IMR-90 (cell line): ENCODE data around the gene VILL. TPM values are rescaled to one million over a fixed set of nuclear protein-coding genes. Genes with fewer than 3 reads are reported as not detected.
"Not testable (repeated sequence)": the region's sequence is repeated elsewhere in the genome, so short reads cannot be mapped to it uniquely, and the experiment has no call there.

ENCODE experiments used
- ATAC-seq: fragments of 200-7000 bp; cut with Tn5 transposase; 2 replicates; pipeline ENCODE4 v1.9.1; 2020; ENCODE audit warnings: low read depth, mild to moderate bottlenecking, moderate library complexity
- BruUV-seq: library from RNA; stranded (reverse); fragments of 400-500 nt; replicated peaks from 2 replicates; lab custom pipeline; 2021; lab: Mats Ljungman, UMichigan
- CTCF ChIA-PET: fragments of 300-600 bp; formaldehyde crosslinking; extraction: SDS; loops from one replicate; lab custom pipeline; 2021; ENCODE audit warnings: antibody characterized with exemption; lab: Yijun Ruan, JAX
- POLR2A ChIA-PET: fragments of 300-600 bp; sonication (Branson Sonifier 250); formaldehyde crosslinking; loops from one replicate; lab custom pipeline; 2022; ENCODE audit warnings: antibody characterized with exemption; ENCODE audit not compliant: unreplicated experiment; lab: Charles Lee
- DNase-seq: peaks from one replicate; pipeline ENCODE4 v3.0.0; 2013
- H2AFZ ChIP-seq: replicated peaks from 2 replicates; pipeline ENCODE3; 2013; ENCODE audit warnings: low read length, mild to moderate bottlenecking; ENCODE audit not compliant: poor library complexity
- H2AK5ac ChIP-seq: 2 replicates; pipeline ENCODE4 v1.6.1; 2013; ENCODE audit warnings: low read depth, low read length, inconsistent platforms
- H2AK9ac ChIP-seq: replicated peaks from 2 replicates; pipeline ENCODE3; 2013; ENCODE audit warnings: mild to moderate bottlenecking, low read depth, low read length, moderate library complexity; ENCODE audit not compliant: poor library complexity
- H2BK120ac ChIP-seq: 2 replicates; pipeline ENCODE4 v1.6.1; 2013; ENCODE audit warnings: low read depth, low read length, inconsistent platforms
- H2BK15ac ChIP-seq: 3 replicates; pipeline ENCODE4 v1.6.1; 2013; ENCODE audit warnings: low read depth, low read length, inconsistent platforms
- H2BK20ac ChIP-seq: 2 replicates; pipeline ENCODE4 v1.6.1; 2013; ENCODE audit warnings: low read depth, mild to moderate bottlenecking, inconsistent platforms, low read length, moderate library complexity
- H2BK5ac ChIP-seq: 2 replicates; pipeline ENCODE4 v1.6.1; 2013; ENCODE audit warnings: mild to moderate bottlenecking, low read depth, low read length, inconsistent platforms; ENCODE audit not compliant: poor library complexity, severe bottlenecking
- H3K14ac ChIP-seq: replicated peaks from 2 replicates; pipeline ENCODE4 v1.6.1; 2013; ENCODE audit warnings: low read depth, low read length, inconsistent platforms
- H3K18ac ChIP-seq: 2 replicates; pipeline ENCODE4 v1.6.1; 2013; ENCODE audit warnings: low read depth, low read length, control low read depth
- H3K23ac ChIP-seq: 2 replicates; pipeline ENCODE4 v1.6.1; 2013; ENCODE audit warnings: low read depth, low read length, inconsistent platforms
- H3K27ac ChIP-seq: 2 replicates; pipeline ENCODE4 v1.5.1; 2013; ENCODE audit warnings: mild to moderate bottlenecking, control low read depth, low read length; ENCODE audit not compliant: insufficient read depth
- H3K27me3 ChIP-seq: 2 replicates; pipeline ENCODE4 v1.6.1; 2013; ENCODE audit warnings: low read length; ENCODE audit not compliant: control insufficient read depth, insufficient read depth
- H3K36me3 ChIP-seq: 2 replicates; pipeline ENCODE4 v1.6.1; 2013; ENCODE audit warnings: low read length, mixed read lengths; ENCODE audit not compliant: control insufficient read depth, insufficient read depth
- H3K4ac ChIP-seq: 2 replicates; pipeline ENCODE4 v1.6.1; 2013; ENCODE audit warnings: low read depth, low read length, inconsistent platforms
- H3K4me1 ChIP-seq: 2 replicates; pipeline ENCODE4 v1.6.1; 2013; ENCODE audit warnings: low read length, mixed read lengths; ENCODE audit not compliant: control insufficient read depth, insufficient read depth
- H3K4me2 ChIP-seq: 2 replicates; pipeline ENCODE4 v1.6.1; 2013; ENCODE audit warnings: low read depth, mild to moderate bottlenecking, control low read depth, low read length, moderate library complexity
- H3K4me3 ChIP-seq: 2 replicates; pipeline ENCODE4 v1.5.1; 2013; ENCODE audit warnings: low read depth, mild to moderate bottlenecking, control low read depth, low read length, moderate library complexity; ENCODE audit not compliant: insufficient read depth
- H3K56ac ChIP-seq: 2 replicates; pipeline ENCODE4 v1.6.1; 2013; ENCODE audit warnings: low read length, inconsistent platforms; ENCODE audit not compliant: insufficient read depth; ENCODE audit errors: extremely low read depth
- H3K79me1 ChIP-seq, 2 experiments: 2 replicates each; pipeline ENCODE4 v1.6.1; 2013; ENCODE audit warnings: low read length in 2 of 2, inconsistent platforms in 1 of 2, low read depth in 1 of 2
- H3K9ac ChIP-seq: 2 replicates; pipeline ENCODE4 v1.6.1; 2013; ENCODE audit warnings: low read depth, low read length, control low read depth
- H3K9me1 ChIP-seq: 2 replicates; pipeline ENCODE4 v1.6.1; 2013; ENCODE audit warnings: low read length, inconsistent platforms; ENCODE audit not compliant: insufficient read depth
- H3K9me3 ChIP-seq: 2 replicates; pipeline ENCODE4 v1.6.1; 2013; ENCODE audit warnings: low read length; ENCODE audit not compliant: control insufficient read depth, insufficient read depth
- H4K20me1 ChIP-seq: 2 replicates; pipeline ENCODE4 v1.6.1; 2013; ENCODE audit warnings: low read length, inconsistent platforms; ENCODE audit not compliant: insufficient read depth
- H4K5ac ChIP-seq: 2 replicates; pipeline ENCODE4 v1.6.1; 2013; ENCODE audit warnings: mild to moderate bottlenecking, low read depth, low read length, control low read depth
- H4K8ac ChIP-seq, 2 experiments: 2 replicates each; pipeline ENCODE4 v1.6.1; 2013; ENCODE audit warnings: low read depth in 2 of 2, low read length in 2 of 2, control low read depth in 1 of 2, inconsistent platforms in 1 of 2
- H4K91ac ChIP-seq: 2 replicates; pipeline ENCODE4 v1.6.1; 2013; ENCODE audit warnings: low read depth, low read length, inconsistent platforms; ENCODE audit not compliant: insufficient read depth
- WGBS, 2 experiments: methylation state at CpG; one replicate each; pipeline versions ENCODE4 v1.1.5 to v1.1.7; 2013; ENCODE audit warnings: missing lambda C conversion rate in 2 of 2; ENCODE audit not compliant: insufficient read length in 1 of 2; ENCODE audit errors: extremely low coverage in 2 of 2; 5-methylcytosine and 5-hydroxymethylcytosine counted together
- dilution Hi-C: fragments of 300-500 bp; cut with HindIII; formaldehyde crosslinking; loops from one replicate; pipeline ENCODE4 v1.14.3; 2018; ENCODE audit warnings: low sequenced_read_pairs; ENCODE audit not compliant: unreplicated experiment
- in situ Hi-C: fragments of 300-500 bp; cut with MboI; formaldehyde crosslinking; loops from 3 replicates; pipeline ENCODE4 v1.14.3; 2019; ENCODE audit warnings: low sequenced_read_pairs, inconsistent platforms, mixed read lengths
- intact Hi-C: fragments of 100-400 bp; cut with micrococcal nuclease; formaldehyde crosslinking; loops from 2 replicates; pipeline ENCODE4 v1.10.0; 2022
- polyA plus RNA-seq, 3 experiments: library from polyadenylated mRNA; depleted of rRNA; stranded (reverse); fragments of >200 nt; gene quantifications; 2 replicates each; pipeline ENCODE4 v1.2.3, GENCODE V29; 2012; ENCODE audit warnings: low replicate concordance in 1 of 3
- total RNA-seq: library from RNA; depleted of rRNA; stranded (reverse); fragments of >200 nt; gene quantifications from 2 replicates; pipeline ENCODE4 v1.2.3, GENCODE V29; 2012

VILL gene
- total and polyA plus RNA-seq, 2 of the 4 experiments (the other 2 are of a cell fraction), result 2.3 to 4.7 TPM

DNA sequence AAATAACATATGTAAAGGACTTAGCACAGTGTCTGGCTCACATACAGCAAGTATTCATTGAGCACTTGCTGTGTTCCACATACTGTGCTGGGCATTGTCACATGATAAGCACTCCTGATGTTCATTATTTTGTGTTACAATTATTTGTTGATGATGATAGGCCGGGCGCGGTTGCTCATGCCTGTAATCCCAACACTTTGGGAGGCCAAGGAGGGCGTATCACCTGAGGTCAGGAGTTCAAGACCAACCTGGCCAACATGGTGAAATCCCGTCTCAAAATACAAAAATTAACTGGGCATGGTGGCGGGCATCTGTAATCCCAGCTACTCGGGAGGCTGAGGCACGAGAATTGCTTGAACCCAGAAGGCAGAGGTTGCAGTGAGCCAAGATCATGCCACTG, 18.5 kb upstream of the VILL start:
- H3K4ac ChIP-seq, H3K4me2 ChIP-seq, in situ Hi-C loops, H3K27ac ChIP-seq, H3K23ac ChIP-seq, H3K4me1 ChIP-seq, H2BK15ac ChIP-seq, H4K91ac ChIP-seq, H4K5ac ChIP-seq, H3K14ac ChIP-seq, POLR2A ChIA-PET, H2AFZ ChIP-seq, H4K8ac ChIP-seq, CTCF ChIA-PET, ATAC-seq, H3K27me3 ChIP-seq, intact Hi-C loops, H3K9me3 ChIP-seq, BruUV-seq, H2BK120ac ChIP-seq, H4K20me1 ChIP-seq, H3K56ac ChIP-seq, H3K4me3 ChIP-seq, DNase-seq, H2BK5ac ChIP-seq, dilution Hi-C loops, H2AK5ac ChIP-seq, H2AK9ac ChIP-seq, H2BK20ac ChIP-seq, H3K18ac ChIP-seq, H3K9ac ChIP-seq: not testable (repeated sequence)
- Histone ChIP-seq H3K9me1 (peaks cover 22% of the 10 kb centered on the region), H3K36me3 (peaks cover 39% of the 10 kb centered on the region), H3K79me1 (peaks cover 2 to 14% of the 10 kb centered on the region in 2 experiments; a peak in 2 of 4 replicates)
- 100% methylated on average over 4 of the region's 8 CpGs; no CpG with 5 or more reads in 1 of the 2 experiments for WGBS, 2 experiments
